KMS-11 (cell line): ENCODE measurements around the gene CELF2.

Experiments used
- H2AFZ ChIP-seq: fragments of 200-600 bp; sonication (generic); 2 replicates; pipeline ENCODE4 v1.6.1; 2016; ENCODE audit warnings: antibody characterized with exemption, mixed run types, low read depth
- H3K27ac ChIP-seq: fragments of 200-600 bp; sonication (generic); 2 replicates; pipeline ENCODE4 v1.6.1; 2016; ENCODE audit warnings: mild to moderate bottlenecking, mixed run types
- H3K27me3 ChIP-seq: fragments of 200-600 bp; sonication (generic); 2 replicates; pipeline ENCODE4 v1.6.1; 2017; ENCODE audit warnings: mild to moderate bottlenecking, low read depth, mixed run types, moderate library complexity; ENCODE audit not compliant: insufficient read depth
- H3K36me3 ChIP-seq: fragments of 200-600 bp; sonication (generic); 2 replicates; pipeline ENCODE4 v1.6.1; 2017; ENCODE audit warnings: mild to moderate bottlenecking, mixed run types; ENCODE audit not compliant: insufficient read depth
- H3K4me1 ChIP-seq: fragments of 200-600 bp; sonication (generic); 2 replicates; pipeline ENCODE4 v1.6.1; 2016; ENCODE audit warnings: mild to moderate bottlenecking, low read depth, mixed run types; ENCODE audit not compliant: poor library complexity, severe bottlenecking
- H3K4me2 ChIP-seq: fragments of 200-600 bp; sonication (generic); 2 replicates; pipeline ENCODE4 v1.7.0; 2016; ENCODE audit warnings: mild to moderate bottlenecking, mixed run types
- H3K4me3 ChIP-seq: fragments of 200-600 bp; sonication (generic); IDR thresholded peaks from 2 replicates; pipeline ENCODE4 v1.6.1; 2017; ENCODE audit warnings: low read depth, low read length, mixed read lengths; ENCODE audit not compliant: insufficient read depth
- H3K79me2 ChIP-seq: fragments of 200-600 bp; sonication (generic); 2 replicates; pipeline ENCODE4 v1.6.1; 2016; ENCODE audit warnings: low read depth, mixed run types; ENCODE audit not compliant: insufficient read depth
- H3K9ac ChIP-seq: fragments of 200-600 bp; sonication (generic); 2 replicates; pipeline ENCODE4 v1.6.1; 2016; ENCODE audit warnings: mild to moderate bottlenecking, mixed run types
- H4K20me1 ChIP-seq: fragments of 200-600 bp; sonication (generic); 2 replicates; pipeline ENCODE4 v1.6.1; 2016; ENCODE audit warnings: mild to moderate bottlenecking, mixed run types; ENCODE audit not compliant: insufficient read depth
- CTCF ChIP-seq: fragments of 200-600 bp; sonication (generic); conservative IDR thresholded peaks from 2 replicates; pipeline ENCODE4 v1.6.1; 2017; ENCODE audit warnings: low read depth, mild to moderate bottlenecking, antibody characterized with exemption, low read length, moderate library complexity, mixed read lengths

CELF2 gene

GRCh38 chr10:11265484-11265883 is 247.8 kb downstream of the CELF2 start:
- H4K20me1 ChIP-seq: no peaks in the 10 kb centered on the region
- peaks cover 48% of the 10 kb centered on the region for H3K4me1 ChIP-seq

GRCh38 chr10:11266426-11266825 is 248.8 kb downstream of the CELF2 start:
- Histone ChIP-seq H4K20me1 (no peaks in the 10 kb centered on the region), H3K4me1 (peaks cover 48% of the 10 kb centered on the region), H2AFZ (no peak overlapping the region), H3K9ac (no peak overlapping the region), H3K4me2 (no peak overlapping the region), H3K79me2 (no peaks in the 10 kb centered on the region), H3K27me3 (no peaks in the 10 kb centered on the region), H3K4me3 (no peak overlapping the region), H3K27ac (no peak overlapping the region), H3K36me3 (no peaks in the 10 kb centered on the region)
- no peak for TF ChIP-seq CTCF

More at GRCh38 chr10:11265484-11265883, 247.8 kb downstream of the CELF2 start:
- H3K9ac ChIP-seq: no peak overlapping the region
- H3K36me3 ChIP-seq: no peaks in the 10 kb centered on the region
- no peaks in the 10 kb centered on the region for H3K27me3 ChIP-seq
- no peak overlapping the region for H2AFZ ChIP-seq
- no peak overlapping the region for H3K4me3 ChIP-seq
- no peak overlapping the region for H3K27ac ChIP-seq
- H3K79me2 ChIP-seq: no peaks in the 10 kb centered on the region
- no peak for TF ChIP-seq CTCF
- no peak overlapping the region for H3K4me2 ChIP-seq

DNA sequence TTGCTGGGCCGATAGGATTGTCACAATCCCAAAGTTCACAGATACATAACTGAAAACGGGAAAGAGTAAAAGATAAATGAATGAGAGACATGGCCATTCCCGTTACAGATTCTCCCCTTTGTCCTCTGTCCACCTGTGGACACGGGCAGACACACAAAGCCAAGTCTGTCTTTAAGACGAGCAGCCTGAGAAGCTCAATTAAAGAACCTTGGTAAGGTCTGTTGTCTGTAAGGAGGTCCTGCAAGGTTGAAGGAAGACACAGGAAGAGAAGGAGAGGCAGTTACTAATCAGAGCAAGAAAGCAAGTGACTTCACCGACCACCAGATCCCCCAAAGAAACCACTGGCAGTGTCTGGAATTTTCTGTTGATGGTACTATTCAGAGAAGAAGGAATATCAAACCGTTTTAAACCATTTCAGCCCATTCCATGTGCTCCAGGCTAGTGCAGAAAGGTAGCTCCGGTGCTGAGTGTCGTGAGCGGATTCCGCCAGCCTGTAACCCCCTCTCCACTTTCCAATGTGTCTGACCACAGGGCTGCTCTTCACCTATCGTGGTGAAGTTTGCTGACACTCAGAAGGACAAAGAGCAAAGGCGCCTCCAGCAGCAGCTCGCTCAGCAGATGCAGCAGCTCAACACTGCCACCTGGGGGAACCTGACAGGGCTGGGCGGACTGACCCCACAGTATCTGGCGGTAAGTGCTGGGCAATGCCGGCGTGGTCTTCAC is 252.6 kb downstream of the CELF2 start:
- Histone ChIP-seq H2AFZ (no peak overlapping the region; the same call in 1 of the 2 replicates), H3K27ac (no peak overlapping the region), H3K4me3 (no peak overlapping the region), H3K4me2 (peak overlapping the region; percentile 61), H3K9ac (no peak overlapping the region), H4K20me1 (no peaks in the 10 kb centered on the region), H3K4me1 (peaks cover 28% of the 10 kb centered on the region), H3K79me2 (no peaks in the 10 kb centered on the region), H3K36me3 (no peaks in the 10 kb centered on the region), H3K27me3 (no peaks in the 10 kb centered on the region)
- TF ChIP-seq CTCF: peak; percentile 97

DNA sequence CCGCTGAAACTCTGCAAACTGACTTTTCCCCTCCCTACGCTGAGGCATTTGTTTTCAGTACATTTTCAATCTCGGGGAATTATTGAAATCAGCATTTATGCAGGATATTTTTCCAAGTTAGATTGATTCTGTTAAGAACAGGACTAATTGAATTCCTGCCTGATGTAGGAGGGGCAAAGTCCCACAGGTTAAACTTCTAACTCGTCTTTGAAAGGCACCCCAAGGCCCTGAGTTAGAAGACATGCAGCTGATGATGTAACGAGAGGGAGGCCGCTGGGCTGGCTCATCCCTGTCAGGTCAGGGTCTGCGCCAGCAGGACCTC is 253.1 kb downstream of the CELF2 start:
- Histone ChIP-seq H3K4me3 (no peak overlapping the region), H3K36me3 (no peaks in the 10 kb centered on the region), H3K4me2 (peak overlapping the region; percentile 22; the same call in 1 of the 2 replicates), H3K9ac (no peak overlapping the region), H4K20me1 (no peaks in the 10 kb centered on the region), H3K27me3 (no peaks in the 10 kb centered on the region), H2AFZ (no peak overlapping the region; the same call in 1 of the 2 replicates), H3K4me1 (peaks cover 28% of the 10 kb centered on the region), H3K79me2 (no peaks in the 10 kb centered on the region), H3K27ac (no peak overlapping the region)
- TF ChIP-seq CTCF: peak; percentile 73
